ENCODE measurements around the gene ZSWIM1. TPM values are rescaled to one million over a fixed set of nuclear protein-coding genes. Genes with fewer than 3 reads are reported as not detected.

Gene ZSWIM1
- total and polyA plus RNA-seq, 2 donors (not counting 3 experiments of a cell fraction or from before 2014, with no cell fraction given): 8.5 to 10.0 TPM

DNA sequence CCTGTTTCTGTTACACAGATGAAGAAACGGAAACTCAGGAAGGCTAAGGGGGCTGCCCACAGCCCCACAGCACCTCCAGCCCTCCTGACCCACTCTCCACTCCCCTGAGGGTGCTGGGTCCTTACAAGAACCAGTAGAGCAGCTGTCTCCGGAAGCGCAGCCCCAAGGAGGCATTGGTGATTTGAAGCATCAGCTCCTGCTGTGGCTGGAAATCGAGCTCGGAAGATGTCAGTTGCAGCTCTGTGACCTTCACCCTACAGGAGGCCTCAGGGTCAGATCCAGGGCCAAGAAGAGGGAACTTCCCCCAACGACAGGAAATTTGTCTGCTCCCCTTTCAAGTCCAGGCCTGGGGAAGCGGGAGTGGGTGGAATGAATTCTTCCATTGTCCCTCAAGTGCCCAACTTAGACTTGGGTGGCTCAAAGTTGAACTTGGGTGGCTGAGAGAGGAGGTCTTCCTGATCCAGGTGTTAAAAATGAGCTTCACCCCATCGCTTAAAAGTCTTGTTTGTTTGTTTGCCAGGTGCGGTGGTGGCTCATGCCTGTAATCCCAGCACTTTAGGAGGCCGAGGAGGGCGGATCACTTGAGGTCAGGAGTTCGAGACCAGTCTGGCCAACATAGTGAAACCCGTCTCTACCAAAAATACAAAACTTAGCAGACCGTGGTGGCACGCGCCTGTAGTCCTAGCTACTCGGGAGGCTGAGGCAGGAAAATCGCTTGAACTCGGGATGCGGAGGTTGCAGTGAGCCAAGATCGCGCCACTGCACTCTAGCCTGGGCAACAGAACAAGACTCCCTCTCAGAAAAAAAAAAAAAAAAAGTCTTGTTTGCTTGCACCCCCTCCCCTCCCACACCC, 29.0 kb downstream of the ZSWIM1 start:
- no peaks in the 10 kb centered on the region for H3K9me1 ChIP-seq (replicated peaks; ENCODE audit: control insufficient read depth, extremely low read depth, insufficient read depth, low read length)
- peak overlapping the region; percentile 31 for H3K4me2 ChIP-seq (ENCODE audit: insufficient read depth, low read length)
- ChIA-PET CTCF (interaction anchor here (1.0 to 5.0 kb wide), 6 partner anchors 10 to 27 kb away, joined by 3 to 22 read pairs (median 8); partner anchors contain the start of genes CTSA, NEURL2 and PCIF1), POLR2A (interaction anchor here (3.8 kb wide), 1 partner anchor 25 kb away, joined by 22 read pairs; the partner anchor contains the start of gene PCIF1)
- TF ChIP-seq POLR2AphosphoS5 (IDR thresholded peaks at IDR 0.05; ENCODE audit: insufficient read depth, low read depth, low read length) (peak; percentile 11), GATA2 (IDR thresholded peaks at IDR 0.05; ENCODE audit: insufficient read depth, insufficient read length, low read depth, low read length) (no peak)
- H3K9me3 ChIP-seq (replicated peaks; ENCODE audit: control insufficient read depth, insufficient read depth, low read length): no peaks in the 10 kb centered on the region
- FAIRE-seq: no peak
- dilution Hi-C loops (cut with MboI; ENCODE audit: extremely low pct_ligation_motif_present, low sequenced_read_pairs) (no loop called here), intact Hi-C loops (cut with micrococcal nuclease) (loop anchor here (1.0 to 10.0 kb wide), 3 partner anchors 19 to 565 kb away; partner anchors contain the start of genes CTSA, NEURL2, SDC4 and ZNF335)
- no peaks in the 10 kb centered on the region for H4K20me1 ChIP-seq (replicated peaks; ENCODE audit: control insufficient read depth, extremely low read depth, insufficient read depth, low read length)
- H3K27ac ChIP-seq (ENCODE audit: insufficient read depth, low read depth, low read length): no peak overlapping the region
- peaks cover 0 to 9% of the 10 kb centered on the region in 2 experiments for H3K36me3 ChIP-seq (ENCODE audit: control insufficient read depth in 2 of 2, extremely low read depth in 1 of 2, insufficient read depth in 2 of 2, low read length in 2 of 2)
- peak overlapping the region; percentile 25 for H2AFZ ChIP-seq (ENCODE audit: low read depth, low read length)
- H3K4me1 ChIP-seq (ENCODE audit: control insufficient read depth, extremely low read depth, insufficient read depth, low read length): peaks cover 28% of the 10 kb centered on the region
- DNase-seq (ENCODE audit: low read depth, low spot score): no peak
- H3K4me3 ChIP-seq (replicated peaks in 1 of 3; ENCODE audit: insufficient read depth in 1 of 3, low read depth in 1 of 3, low read length in 3 of 3): peak overlapping the region in 1 of 3 experiments; percentile 23
- BruUV-seq (replicated peaks): TSS peak; percentile 6
- no peak overlapping the region for H3K9ac ChIP-seq (replicated peaks; ENCODE audit: extremely low read depth, insufficient read depth, low read length)
- H3K27me3 ChIP-seq (ENCODE audit: control insufficient read depth in 2 of 2, insufficient read depth in 2 of 2, low read length in 2 of 2): no peaks in the 10 kb centered on the region
- H3K79me2 ChIP-seq (ENCODE audit: control insufficient read depth, insufficient read depth, low read length): no peaks in the 10 kb centered on the region

- peaks cover 0 to 7% of the 10 kb centered on the region in 2 experiments for H3K36me3 ChIP-seq (ENCODE audit: control insufficient read depth in 2 of 2, extremely low read depth in 1 of 2, insufficient read depth in 2 of 2, low read length in 2 of 2)
- no peaks in the 10 kb centered on the region for H4K20me1 ChIP-seq (replicated peaks; ENCODE audit: control insufficient read depth, extremely low read depth, insufficient read depth, low read length)
- H3K27me3 ChIP-seq (ENCODE audit: control insufficient read depth in 2 of 2, insufficient read depth in 2 of 2, low read length in 2 of 2): no peaks in the 10 kb centered on the region
- H3K27ac ChIP-seq (ENCODE audit: insufficient read depth, low read depth, low read length): peak overlapping the region; percentile 43
- H3K9me1 ChIP-seq (replicated peaks; ENCODE audit: control insufficient read depth, extremely low read depth, insufficient read depth, low read length): no peaks in the 10 kb centered on the region
- peaks cover 28% of the 10 kb centered on the region for H3K4me1 ChIP-seq (ENCODE audit: control insufficient read depth, extremely low read depth, insufficient read depth, low read length)
- ChIA-PET CTCF (interaction anchor here (1.0 to 5.0 kb wide), 6 partner anchors 9 to 28 kb away, joined by 3 to 22 read pairs (median 8); partner anchors contain the start of genes CTSA, NEURL2 and PCIF1), POLR2A (interaction anchor here (0.5 to 3.8 kb wide), 4 partner anchors 13 to 97 kb away, joined by 3 to 22 read pairs (median 6); partner anchors contain the start of gene PCIF1)
- FAIRE-seq (peak; percentile 98), DNase-seq (ENCODE audit: low read depth, low spot score) (peak; percentile 100)
- H2AFZ ChIP-seq (ENCODE audit: low read depth, low read length): peak overlapping the region; percentile 38
- intact Hi-C loops (cut with micrococcal nuclease) (loop anchor here (1.0 to 10.0 kb wide), 6 partner anchors 8 to 566 kb away; partner anchors contain the start of genes ACOT8, CTSA, NEURL2 and SDC4), dilution Hi-C loops (cut with MboI; ENCODE audit: extremely low pct_ligation_motif_present, low sequenced_read_pairs) (no loop called here)
- H3K4me3 ChIP-seq (replicated peaks in 1 of 3; ENCODE audit: insufficient read depth in 1 of 3, low read depth in 1 of 3, low read length in 3 of 3): peak overlapping the region; percentile 6 to 62 (median 37)
- H3K9ac ChIP-seq (replicated peaks; ENCODE audit: extremely low read depth, insufficient read depth, low read length): peak overlapping the region; percentile 44
- BruUV-seq (replicated peaks): TSS peak; percentile 72
- H3K9me3 ChIP-seq (replicated peaks; ENCODE audit: control insufficient read depth, insufficient read depth, low read length): no peaks in the 10 kb centered on the region
- no peak for TF ChIP-seq EZH2 (IDR thresholded peaks at IDR 0.05; ENCODE audit: borderline replicate concordance, low read depth, low read length, severe bottlenecking)
- TF ChIP-seq GATA2 (IDR thresholded peaks at IDR 0.05; ENCODE audit: insufficient read depth, insufficient read length, low read depth, low read length): no peak
- TF ChIP-seq POLR2A (IDR thresholded peaks at IDR 0.05; ENCODE audit: low read depth, low read length): peak; percentile 30
- no peak for TF ChIP-seq JUN (IDR thresholded peaks at IDR 0.05; ENCODE audit: borderline replicate concordance, insufficient read depth, insufficient read length, low read depth)
- TF ChIP-seq, protein P1, sequence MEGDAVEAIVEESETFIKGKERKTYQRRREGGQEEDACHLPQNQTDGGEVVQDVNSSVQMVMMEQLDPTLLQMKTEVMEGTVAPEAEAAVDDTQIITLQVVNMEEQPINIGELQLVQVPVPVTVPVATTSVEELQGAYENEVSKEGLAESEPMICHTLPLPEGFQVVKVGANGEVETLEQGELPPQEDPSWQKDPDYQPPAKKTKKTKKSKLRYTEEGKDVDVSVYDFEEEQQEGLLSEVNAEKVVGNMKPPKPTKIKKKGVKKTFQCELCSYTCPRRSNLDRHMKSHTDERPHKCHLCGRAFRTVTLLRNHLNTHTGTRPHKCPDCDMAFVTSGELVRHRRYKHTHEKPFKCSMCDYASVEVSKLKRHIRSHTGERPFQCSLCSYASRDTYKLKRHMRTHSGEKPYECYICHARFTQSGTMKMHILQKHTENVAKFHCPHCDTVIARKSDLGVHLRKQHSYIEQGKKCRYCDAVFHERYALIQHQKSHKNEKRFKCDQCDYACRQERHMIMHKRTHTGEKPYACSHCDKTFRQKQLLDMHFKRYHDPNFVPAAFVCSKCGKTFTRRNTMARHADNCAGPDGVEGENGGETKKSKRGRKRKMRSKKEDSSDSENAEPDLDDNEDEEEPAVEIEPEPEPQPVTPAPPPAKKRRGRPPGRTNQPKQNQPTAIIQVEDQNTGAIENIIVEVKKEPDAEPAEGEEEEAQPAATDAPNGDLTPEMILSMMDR (IDR thresholded peaks at IDR 0.05; ENCODE audit: extremely low read depth in 1 of 2, insufficient read depth in 1 of 2, low read depth in 1 of 2, low read length in 2 of 2): no peak
- TF ChIP-seq MAX (IDR thresholded peaks at IDR 0.05; ENCODE audit: insufficient read depth, insufficient read length): no peak
- no peak for TF ChIP-seq FOS (IDR thresholded peaks at IDR 0.05; ENCODE audit: borderline replicate concordance, insufficient read depth, low read length)
- TF ChIP-seq POLR2AphosphoS5 (IDR thresholded peaks at IDR 0.05; ENCODE audit: insufficient read depth, low read depth, low read length): peak; percentile 42
- no peak for TF ChIP-seq MYC (IDR thresholded peaks at IDR 0.05; ENCODE audit: low read depth, low read length)
- no peaks in the 10 kb centered on the region for H3K79me2 ChIP-seq (ENCODE audit: control insufficient read depth, insufficient read depth, low read length)
- peak overlapping the region; percentile 66 for H3K4me2 ChIP-seq (ENCODE audit: insufficient read depth, low read length)
Observed at GRCh38 chr20:45910670-45911485, 29.9 kb downstream of the ZSWIM1 start.

Measured in endothelial cell of umbilical vein (primary cell).